Activated CD8-positive, alpha-beta memory T cell treated with anti-CD3 and anti-CD28 coated beads, Interleukin-2, amount 50 U/mL, for 24 hours (primary cell): ENCODE measurements around the gene PLAC1.

Experiments used
- DNase-seq: peaks from one replicate; pipeline ENCODE4 v3.0.0-alpha.2; 2020; ENCODE audit errors: extremely low read depth

The PLAC1 gene

DNA sequence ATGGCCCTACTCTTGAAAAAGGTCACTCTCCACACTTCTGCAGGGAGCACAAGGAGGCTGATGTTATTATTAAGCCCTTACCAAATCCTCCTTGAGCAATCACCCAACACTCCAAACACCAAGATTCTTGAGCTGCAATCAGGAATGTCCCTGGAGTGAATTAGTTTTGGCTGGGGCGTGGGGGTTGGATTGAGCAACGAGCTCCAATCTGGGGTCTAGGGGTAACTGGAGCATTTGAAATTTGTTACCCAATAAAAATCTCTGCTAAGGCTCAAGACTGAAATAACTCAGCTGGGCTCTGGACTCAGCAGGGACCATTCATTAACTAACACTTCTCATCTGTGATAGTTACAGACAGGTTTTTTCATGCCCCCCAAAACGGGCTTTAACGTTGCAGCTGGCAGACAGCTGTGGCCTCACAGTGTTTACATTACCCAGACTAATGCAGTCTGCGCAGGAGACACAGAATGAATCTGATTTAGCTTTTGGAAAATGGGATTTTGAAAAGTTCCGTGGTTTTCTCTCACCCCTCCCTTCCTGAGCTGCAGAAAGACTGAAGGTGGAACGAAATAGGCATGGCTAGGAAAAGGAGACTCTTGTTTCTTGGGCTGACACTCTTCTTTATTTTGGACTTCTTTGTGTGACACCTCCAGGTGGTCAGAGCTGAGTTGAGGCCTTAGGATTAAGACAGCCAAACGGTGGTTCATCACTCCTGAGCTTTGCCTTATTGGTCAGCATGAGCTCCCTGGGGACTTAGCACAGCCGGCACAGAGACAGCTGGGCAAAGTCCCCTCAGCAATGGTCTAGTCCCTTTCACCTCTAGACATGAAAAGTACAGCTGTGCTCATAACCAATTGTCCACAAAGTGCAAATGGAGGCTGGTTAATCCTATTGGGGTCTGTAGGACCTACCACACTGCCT is 26.6 kb downstream of the PLAC1 start:
- no peak for DNase-seq

DNA sequence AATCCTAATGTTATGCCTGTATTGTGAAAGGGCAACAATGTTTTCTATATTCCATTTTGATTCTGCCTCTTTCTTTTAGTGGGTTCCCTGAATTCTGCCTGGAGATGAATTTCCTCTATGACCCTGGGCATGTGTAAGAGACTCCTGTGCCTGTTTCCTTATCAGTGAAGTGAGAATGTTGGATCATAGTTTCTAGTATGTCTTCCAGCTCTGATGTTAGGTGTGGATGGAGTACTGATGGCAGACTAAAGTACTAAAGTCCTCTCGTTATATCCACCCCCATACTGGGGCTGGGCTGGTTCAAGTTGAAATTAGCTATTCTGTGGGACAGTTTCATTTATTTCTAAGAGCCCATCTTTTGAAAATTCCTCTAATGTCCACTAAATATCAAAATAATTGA is 29.6 kb downstream of the PLAC1 start:
- no peak for DNase-seq

DNA sequence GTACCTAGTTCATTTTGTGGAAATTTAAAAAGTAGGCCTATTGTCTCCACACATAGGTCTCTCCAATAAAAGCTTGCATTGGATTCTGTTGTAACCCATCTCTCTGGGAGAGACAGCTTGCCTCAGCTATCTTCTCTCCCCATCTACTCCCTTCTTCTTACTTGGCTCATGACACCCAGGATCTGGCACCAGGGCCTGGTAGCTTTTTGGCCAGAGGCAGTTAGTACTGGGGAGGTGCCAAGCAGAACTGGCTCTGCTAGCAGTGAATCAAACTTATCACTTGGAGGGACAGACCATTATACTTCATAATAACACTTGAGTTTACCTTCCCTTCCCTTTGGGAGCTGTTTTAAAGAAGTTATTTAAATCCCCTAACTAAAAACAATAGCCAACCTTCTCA is 31.8 kb downstream of the PLAC1 start:
- no peak for DNase-seq

DNA sequence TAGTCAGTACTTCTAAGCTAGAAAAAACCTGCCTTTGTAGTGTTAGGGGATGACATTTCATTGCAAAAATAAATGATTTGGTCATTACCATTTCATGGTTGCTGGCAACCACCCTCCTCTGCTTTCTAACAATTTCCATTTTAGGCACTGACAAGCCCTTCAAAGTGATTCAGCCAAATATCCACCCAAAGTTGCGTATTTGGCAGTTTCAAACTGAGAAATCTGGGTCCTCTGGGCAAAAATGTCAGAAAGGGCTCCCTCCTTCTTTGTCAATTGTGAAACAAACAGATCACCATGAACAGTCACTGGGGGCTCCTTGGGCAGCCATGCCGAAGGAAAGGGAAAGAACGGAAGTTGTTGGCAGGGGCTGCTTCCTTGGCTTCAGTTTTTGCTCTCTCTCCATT is 33.0 kb downstream of the PLAC1 start:
- DNase-seq, result no peak

DNA sequence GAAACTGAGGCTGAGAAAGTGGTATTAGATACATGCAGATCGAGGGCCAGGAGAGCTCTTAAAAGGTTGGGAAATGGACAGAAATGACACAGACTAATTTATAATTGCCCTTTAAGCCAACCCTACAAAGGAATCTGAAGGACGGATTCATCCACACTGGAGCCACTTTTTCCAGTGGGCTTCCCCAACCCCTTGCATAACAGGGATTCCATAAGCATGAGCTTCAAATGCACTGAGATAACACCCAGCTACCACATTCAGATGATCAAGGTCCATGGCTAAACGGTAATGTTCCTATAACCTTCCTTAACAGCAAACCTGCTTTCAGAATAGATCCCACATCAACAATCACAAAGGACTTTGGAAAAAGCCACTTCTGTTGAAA is 34.2 kb downstream of the PLAC1 start:
- DNase-seq, result no peak

DNA sequence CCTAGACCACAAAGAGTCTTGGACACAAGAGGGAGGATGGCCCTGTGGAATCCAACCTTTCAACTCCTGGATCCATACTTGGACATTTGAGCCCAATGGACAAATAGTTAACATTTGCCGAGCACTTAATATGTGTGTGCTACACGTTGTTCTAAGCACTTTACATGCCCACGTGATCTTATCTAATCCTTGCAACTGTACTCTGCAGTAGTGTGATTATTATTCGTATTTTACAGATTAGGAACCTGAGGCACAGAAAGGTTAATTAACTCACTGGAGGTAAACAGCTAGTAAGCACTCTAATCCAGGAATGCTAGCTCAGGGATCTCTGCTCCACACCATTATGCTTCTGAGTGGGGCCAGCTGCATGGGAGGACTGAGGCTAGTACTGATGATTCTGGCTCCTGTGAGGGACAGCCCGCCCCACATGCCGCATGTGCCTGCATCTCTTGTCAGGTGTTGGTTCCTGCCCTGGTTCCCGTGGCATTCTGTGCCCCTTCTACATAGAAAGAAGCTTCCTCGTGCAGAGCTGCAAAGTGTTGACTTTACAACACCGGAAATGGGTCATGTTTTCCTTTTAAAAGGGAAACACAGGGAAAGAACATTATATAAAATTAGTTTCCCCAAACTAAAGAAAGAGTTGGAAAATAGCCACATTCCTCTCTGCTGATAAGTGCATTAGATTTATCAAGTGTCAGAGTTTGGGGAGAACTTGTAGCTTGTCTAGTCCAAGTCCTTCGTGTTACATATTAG is 34.8 kb downstream of the PLAC1 start:
- DNase-seq, result no peak

DNA sequence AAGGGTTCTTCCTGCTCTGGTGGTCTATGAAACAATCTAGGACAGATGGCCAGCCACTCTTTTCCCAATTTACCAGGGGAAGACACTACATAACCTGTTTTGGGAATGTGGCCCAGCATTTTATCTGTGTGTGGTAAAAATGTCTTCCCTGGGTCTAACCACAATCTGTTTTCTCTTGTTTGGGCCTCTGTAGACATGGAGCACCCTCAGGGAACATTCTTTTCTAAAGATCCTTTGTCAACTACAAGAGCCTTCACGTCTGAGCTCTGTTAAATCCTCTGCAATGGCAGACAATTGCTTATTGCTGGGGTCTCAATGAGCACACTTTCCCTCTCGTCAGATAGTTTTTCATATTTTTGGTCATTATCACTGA is 35.5 kb downstream of the PLAC1 start:
- no peak for DNase-seq

DNA sequence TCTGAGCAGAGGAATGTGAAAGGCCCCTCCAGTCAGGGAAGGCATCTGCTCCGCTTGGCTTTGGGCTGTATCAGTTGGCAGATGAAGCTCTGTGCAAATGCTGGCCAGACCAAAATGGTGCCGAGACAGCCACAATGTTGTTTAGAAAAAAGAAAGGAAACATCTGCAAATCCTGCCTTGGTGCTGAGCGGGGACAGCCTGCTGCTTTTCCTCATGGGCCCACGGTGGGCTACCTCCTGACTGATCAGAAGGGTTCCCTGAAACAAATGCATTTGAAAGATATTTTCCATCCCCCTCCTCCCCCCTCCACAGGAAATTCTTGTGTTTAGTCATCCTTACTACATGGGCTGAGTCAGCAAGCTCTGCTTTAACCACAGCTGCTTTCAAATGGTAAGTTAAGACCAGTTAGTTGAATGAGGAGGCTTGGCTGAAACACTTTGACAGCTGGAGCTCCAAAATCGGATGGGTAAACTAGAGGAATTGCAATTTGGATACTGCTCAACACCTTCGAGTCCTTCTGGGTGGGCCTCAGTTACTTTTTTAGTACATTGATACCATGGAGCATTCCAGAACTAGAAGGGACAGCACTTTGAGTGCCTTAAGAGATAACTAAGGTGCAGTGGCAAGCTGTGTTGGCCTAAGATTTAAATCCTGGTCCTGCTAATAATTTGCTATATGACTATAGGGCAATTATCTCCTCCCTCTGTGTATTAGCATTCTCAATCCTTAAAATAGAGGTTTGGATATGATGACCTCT is 36.0 kb downstream of the PLAC1 start:
- no peak for DNase-seq

DNA sequence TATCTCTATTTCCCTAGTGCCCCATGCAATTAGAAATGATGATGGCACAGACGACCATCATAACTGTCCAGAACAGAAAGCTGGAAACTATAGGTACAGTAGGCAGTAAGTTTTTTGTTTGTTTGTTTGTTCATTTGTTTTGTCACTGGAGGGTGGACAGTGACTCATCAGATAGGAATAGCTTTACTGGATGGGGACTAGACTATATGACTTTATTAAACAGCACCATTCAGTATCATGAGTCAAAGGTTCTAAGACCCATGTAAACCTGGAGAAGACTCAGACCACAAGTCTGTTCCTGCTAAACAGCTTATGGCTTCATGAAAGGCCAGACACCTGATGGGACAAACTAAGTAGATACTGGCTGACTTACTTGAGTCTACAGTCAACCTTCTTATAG is 38.4 kb downstream of the PLAC1 start:
- no peak for DNase-seq

DNA sequence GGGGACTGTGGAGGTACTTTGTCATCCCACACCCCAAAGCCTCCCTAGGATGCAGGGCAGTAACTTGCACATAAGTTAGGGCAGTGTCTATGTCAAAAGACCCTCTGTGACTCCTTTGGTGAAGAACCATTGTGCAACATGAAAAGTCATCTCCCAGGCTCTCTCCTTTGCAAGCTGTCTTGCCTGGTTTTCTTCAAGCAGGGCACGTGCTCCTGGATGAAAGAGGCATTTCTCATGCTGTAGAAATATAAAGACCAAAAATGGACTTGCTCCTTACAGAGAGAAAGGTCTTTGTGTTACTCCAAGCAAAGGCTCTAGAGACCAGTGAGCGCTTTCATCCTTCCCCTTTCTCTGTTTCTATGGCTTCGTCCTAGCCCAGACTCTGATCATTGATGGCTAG is 44.9 kb downstream of the PLAC1 start:
- no peak for DNase-seq

DNA sequence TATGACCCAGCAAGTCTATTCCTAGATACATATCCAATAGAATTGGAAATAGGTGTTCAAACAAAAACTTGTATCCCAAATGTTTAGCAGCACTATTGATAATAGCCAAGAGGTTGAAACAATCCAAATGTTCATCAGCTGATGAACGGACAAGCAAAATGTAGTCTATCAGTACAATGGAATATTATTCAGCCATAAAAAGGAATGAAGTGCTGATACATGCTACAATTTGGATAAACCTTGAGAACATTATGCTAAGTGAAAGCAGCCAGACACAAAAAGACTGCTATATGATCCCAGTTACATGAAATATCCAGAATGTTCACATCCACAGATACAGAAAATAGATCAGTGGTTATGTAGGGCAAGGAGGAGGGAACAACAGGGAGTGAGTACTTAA is 50.1 kb downstream of the PLAC1 start:
- no peak for DNase-seq

DNA sequence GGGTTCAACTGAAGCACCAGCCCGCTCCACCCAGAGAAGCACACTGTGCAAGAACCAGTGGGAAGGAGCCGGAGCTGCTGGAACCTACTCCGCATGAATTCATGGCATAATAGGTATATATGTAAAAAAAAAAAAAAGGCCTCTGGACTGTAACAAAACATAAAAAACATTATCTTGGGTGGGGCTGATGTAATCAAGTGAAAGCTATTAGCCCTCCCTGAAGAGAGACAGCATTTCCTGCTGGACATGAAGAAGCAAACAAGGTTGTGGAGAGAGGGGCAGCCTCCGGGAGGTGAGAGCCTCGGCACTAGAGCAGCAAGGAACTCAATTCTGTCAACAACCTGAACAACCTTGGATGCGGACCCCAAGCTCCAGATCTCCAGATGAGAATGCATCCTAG is 50.7 kb downstream of the PLAC1 start:
- no peak for DNase-seq

DNA sequence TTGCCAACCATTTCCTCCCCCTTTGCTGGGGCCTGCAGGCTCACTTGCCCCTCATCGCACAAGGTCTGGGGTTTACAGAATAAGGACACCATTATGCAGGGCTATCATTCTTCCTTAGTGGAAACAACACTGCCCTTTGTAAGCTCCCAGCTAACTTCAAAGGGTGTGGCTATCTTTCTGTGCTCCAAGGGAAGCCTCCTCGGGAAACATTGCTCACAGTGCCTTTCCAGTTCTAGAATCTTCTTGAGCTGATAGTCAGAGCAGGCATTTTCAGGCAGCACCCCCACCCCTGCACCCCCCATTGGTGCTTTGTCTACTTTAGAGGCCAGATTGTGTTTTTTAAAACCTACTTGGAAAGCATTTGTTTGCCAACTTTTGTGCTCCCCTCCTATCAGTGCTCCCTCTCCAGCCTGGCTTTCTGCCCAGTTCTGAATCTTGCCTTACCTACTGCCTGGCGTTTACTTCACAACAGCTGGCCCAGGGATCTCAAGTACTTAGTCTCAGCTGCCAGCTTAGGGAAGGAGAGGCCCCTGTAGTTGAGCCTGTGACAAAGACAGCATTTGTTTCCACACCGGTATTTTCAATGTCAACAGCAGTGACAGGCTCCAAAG is 53.5 kb downstream of the PLAC1 start:
- no peak for DNase-seq

DNA sequence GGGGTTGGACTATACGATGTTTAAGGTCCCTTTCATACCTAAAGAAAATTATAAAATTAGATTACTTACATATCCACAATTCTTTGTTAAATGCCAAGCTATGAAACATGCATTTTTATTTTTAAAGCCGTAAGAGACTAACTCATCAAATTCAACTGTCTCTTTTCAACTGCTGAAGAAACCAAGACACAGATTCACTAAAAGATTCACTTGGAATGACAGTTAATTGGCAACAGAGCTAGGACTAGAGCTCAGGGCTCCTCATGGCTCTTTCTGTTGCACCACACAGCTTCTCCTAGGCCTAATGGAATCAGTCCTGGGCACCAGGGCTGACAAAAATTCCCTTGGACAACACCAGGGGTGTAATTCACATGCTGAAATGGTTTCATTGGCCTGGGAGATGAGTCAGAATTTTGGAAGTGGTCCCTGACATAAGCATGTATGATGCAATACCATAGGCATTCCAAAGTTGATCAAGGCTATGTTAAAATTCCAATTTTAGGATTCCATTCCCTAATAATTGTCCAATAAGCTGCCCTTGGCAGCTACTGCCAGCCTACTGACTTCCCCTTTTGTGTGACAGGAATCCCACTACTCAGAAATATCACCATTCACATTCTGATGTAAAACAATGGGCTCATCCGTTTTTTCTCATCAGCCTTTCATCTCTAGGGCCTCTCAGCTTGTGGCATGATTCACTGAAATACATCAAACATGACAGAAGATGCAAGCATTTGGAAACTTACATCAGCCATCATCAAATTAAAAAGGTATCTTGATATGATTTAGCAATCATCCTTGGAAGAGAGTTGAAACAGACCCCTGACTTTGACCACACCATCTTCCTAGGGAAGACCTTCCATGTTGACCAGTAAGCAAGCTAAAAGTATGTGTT is 54.2 kb downstream of the PLAC1 start:
- DNase-seq, result no peak

DNA sequence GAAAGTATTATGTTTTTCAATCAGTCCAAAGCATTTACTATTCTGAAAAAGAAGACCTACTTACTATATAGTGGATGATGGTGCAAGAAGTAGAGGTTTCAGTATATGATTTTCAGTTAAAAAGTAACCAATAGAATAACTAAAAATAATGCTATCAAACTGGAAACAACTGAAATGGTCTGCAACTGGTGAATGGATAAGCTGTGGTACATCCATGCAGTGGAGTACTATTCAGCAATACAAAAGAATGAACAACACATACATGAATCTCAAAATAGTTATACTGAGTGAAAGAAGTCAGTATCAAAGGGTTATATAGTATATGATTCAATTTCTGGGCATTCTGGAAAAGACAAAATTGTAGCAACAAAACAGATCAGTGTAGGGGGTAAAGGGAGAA is 55.9 kb downstream of the PLAC1 start:
- DNase-seq, result no peak

DNA sequence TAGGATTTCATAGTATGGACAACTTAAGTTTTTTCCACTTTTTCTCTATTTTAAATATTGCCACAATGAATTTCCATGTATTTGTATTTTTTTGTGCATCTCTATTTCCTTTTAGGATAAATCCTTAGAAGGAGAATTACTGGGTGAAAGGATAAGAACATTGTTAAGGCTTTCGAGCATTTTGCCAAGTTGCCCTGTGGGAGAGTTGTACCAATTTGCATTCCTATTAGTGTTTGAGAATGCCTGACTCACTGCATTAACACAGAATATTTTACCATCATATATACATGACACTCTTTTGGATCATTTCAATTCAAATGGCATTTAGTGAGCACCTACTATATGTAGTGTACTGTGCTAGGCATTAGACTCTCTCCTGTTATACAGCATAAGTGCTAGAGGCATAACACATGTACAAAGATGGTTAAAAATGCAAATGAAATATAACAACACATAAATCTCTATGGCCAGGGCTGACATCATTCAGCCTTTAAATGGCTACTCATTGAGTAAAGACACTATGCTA is 57.0 kb downstream of the PLAC1 start:
- no peak for DNase-seq

DNA sequence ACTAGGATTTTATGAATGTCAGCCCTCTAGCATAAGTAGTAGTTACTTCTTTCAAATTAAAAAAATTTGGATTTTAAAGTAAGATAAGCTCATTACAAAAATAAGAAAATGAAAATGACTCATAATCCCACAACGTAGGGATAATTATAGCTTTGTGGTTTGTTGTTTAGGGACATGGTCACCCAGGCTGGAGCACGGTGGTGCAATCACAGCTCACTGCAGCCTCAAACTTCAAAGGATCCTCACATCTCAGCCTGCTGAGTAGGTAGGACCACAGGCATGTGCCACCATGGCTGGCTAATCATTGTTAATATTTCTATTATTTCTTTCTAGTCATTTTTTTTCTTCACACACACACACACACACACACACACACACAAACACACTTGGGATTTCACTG is 57.6 kb downstream of the PLAC1 start:
- DNase-seq, result no peak

DNA sequence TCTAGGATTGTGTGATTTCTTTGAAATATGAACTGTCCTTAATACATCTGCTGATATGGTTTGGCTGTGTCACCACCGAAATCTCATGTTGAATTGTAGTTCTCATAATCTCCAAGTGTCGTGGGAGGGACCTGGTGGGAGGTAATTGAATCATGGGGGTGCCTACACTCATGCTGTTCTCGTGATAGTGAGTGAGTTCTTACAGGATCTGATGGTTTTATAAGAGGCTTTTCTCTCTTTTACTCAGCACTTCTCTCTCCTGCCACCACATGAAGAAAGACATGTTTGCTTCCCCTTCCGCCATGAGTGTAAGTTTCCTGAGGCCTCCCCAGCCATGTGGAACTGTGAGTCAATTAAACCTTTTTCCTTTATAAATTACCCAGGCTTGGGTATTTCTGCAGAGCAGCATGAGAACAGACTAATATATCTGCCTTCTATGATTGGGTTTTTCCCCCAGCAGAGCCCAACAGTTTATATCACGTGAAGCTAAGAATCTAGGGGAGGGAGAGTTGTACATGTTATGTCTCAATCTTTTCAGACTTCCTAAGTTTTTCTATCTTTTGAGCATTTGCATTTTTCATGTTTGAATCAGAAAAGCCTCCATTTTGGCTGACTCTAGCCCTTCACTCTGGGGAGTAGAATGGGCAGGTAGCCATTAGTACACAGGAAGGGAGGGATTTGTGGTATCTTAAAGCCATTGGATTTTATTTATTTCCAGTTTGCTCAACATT is 58.9 kb downstream of the PLAC1 start:
- no peak for DNase-seq

DNA sequence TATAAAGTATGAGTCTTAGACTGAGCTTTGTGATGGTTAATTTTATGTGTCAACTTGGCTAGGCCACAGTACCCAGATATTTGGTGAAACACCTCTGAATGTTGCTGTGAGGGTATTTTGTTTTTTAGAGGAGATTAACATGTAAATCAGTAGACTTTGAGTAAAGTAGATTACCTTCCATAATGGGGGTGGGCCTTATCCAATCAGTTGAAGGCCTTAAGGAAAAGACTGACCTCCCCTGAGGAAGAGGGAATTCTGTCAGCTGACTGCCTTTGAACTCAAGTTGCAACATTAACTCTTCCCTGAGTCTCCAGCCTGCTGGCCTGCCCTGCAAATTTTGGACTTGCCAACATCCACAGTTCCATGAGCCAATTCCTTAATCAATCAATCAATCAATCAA is 66.0 kb downstream of the PLAC1 start:
- DNase-seq, result no peak

DNA sequence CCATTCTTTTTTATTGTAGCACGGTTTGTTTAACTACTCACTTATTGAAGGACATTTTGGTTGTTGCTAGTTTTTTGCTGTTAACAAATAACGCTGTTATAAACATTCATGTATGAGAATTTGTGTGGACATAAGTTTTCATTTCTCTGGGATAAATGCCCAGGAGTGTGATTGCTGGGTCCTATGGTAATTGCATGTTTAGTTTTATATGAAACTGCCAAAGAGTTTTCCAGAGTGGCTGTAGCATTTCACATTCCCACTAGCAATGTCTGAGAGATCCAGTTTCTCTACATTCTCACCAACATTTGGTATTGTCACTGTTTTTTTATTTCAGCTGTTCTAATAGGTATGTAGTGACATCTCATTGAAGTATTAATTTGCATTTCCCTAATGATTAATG is 66.8 kb downstream of the PLAC1 start:
- no peak for DNase-seq
